Measurements from ENCODE around the gene SRSF8. TPM values are rescaled to one million over a fixed set of nuclear protein-coding genes. Genes with fewer than 3 reads are reported as not detected.

Gene SRSF8
- total RNA-seq, 2 donors from 2014 or later: 40.4 to 46.1 TPM

DNA sequence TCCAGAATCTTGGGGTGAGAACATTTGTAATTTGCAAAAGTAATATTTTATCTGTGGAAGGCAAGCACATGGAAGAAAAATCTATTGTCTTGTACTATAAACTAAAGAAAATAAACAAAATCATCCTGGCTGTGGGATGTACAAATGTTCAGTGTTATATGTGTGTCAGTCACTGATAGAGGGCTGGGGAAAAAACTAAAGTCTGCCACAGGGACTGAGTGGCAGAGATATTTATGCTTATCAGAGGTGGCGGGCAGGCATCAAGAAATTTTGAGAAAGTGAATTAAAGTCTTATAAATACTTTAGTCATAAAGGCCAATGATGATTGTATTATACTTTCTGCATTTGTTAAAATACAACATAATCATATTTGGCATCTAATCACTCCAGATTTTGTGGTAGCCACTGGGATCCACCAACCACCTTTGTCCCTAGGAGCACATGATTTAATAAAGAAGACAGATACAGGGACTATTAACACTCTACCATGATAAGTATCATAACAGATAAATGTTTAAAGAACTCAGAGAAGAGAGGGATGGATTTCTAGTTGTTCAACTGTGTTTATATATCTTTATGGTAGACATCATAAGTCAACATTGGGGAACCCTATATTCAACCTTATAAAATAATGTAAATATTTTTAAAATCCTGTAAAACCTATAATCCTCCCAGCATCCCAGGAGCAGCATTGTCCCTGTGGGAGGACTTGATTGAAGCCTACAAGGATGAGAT, 20.3 kb downstream of the SRSF8 start:
- Histone ChIP-seq H3K27me3 (replicated peaks; ENCODE audit: insufficient read depth) (no peaks in the 10 kb centered on the region), H3K4me1 (replicated peaks) (peaks cover 8% of the 10 kb centered on the region), H3K9me3 (no peaks in the 10 kb centered on the region), H3K4me3 (no peak overlapping the region), H3K36me3 (no peaks in the 10 kb centered on the region), H3K27ac (peak overlapping the region in 1 of 2 donors; percentile 94)
- TF ChIP-seq POLR2A (IDR thresholded peaks at IDR 0.05) (no peak), POLR2AphosphoS5 (IDR thresholded peaks at IDR 0.05) (peak; percentile 48)
- TF ChIP-seq, protein P1, sequence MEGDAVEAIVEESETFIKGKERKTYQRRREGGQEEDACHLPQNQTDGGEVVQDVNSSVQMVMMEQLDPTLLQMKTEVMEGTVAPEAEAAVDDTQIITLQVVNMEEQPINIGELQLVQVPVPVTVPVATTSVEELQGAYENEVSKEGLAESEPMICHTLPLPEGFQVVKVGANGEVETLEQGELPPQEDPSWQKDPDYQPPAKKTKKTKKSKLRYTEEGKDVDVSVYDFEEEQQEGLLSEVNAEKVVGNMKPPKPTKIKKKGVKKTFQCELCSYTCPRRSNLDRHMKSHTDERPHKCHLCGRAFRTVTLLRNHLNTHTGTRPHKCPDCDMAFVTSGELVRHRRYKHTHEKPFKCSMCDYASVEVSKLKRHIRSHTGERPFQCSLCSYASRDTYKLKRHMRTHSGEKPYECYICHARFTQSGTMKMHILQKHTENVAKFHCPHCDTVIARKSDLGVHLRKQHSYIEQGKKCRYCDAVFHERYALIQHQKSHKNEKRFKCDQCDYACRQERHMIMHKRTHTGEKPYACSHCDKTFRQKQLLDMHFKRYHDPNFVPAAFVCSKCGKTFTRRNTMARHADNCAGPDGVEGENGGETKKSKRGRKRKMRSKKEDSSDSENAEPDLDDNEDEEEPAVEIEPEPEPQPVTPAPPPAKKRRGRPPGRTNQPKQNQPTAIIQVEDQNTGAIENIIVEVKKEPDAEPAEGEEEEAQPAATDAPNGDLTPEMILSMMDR (IDR thresholded peaks at IDR 0.05): no peak
- intact Hi-C loops (cut with DNase I): loop anchor here (5.0 kb wide), 1 partner anchor 65 kb away; no protein-coding TSS in a partner anchor
- no peak for DNase-seq (ENCODE audit: low spot score)
- 77% methylated on average over 1 of the region's 1 CpG for WGBS

DNA sequence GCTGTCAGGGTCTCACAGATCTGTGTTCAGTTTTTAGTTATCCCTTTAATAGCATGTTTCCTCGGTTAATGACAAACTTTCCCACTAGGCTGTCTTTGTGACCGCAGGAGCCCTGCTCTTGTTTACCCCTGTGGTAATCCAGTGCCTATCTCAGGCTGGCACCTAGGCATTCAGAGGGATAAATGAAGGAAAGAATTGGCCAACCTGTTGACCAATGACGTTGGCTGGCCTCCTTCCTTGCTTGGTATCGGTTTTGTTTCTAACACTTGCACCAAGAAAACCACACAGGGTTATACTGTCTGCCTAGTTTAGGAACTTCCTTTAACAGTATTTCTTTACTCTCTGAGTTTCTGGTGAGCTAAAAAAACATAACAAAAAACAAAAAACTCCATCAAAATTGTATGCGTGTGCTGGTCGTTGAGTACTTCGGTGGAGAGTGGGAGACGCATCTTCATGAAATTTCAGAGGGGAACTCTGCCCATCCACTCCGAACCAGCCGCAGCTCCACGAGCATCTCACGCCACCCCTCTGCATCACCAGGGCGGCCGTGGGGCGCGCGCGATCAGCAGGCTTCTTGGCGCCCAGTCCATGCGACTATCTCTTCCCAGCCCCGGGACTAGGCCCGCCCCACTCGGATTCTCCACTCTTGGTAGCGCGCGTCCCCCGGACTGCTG, 22.4 kb downstream of the SRSF8 start:
- no peak for TF ChIP-seq POLR2A (IDR thresholded peaks at IDR 0.05)
- TF ChIP-seq, protein P1 (IDR thresholded peaks at IDR 0.05): peak in 1 of 4 experiments; percentile 6
- H3K4me3 ChIP-seq: peak overlapping the region; percentile 92 to 96
- intact Hi-C loops (cut with DNase I): loop anchor here (2.0 to 5.0 kb wide), 2 partner anchors 20 to 63 kb away; no protein-coding TSS in a partner anchor
- H3K27me3 ChIP-seq (replicated peaks; ENCODE audit: insufficient read depth): no peaks in the 10 kb centered on the region
- H3K27ac ChIP-seq: peak overlapping the region; percentile 94 to 95
- WGBS: 9% methylated on average over 27 of the region's 27 CpGs
- H3K9me3 ChIP-seq: no peaks in the 10 kb centered on the region
- no peak for DNase-seq (ENCODE audit: low spot score)
- H3K36me3 ChIP-seq: no peaks in the 10 kb centered on the region
- peaks cover 18% of the 10 kb centered on the region for H3K4me1 ChIP-seq (replicated peaks)

DNA sequence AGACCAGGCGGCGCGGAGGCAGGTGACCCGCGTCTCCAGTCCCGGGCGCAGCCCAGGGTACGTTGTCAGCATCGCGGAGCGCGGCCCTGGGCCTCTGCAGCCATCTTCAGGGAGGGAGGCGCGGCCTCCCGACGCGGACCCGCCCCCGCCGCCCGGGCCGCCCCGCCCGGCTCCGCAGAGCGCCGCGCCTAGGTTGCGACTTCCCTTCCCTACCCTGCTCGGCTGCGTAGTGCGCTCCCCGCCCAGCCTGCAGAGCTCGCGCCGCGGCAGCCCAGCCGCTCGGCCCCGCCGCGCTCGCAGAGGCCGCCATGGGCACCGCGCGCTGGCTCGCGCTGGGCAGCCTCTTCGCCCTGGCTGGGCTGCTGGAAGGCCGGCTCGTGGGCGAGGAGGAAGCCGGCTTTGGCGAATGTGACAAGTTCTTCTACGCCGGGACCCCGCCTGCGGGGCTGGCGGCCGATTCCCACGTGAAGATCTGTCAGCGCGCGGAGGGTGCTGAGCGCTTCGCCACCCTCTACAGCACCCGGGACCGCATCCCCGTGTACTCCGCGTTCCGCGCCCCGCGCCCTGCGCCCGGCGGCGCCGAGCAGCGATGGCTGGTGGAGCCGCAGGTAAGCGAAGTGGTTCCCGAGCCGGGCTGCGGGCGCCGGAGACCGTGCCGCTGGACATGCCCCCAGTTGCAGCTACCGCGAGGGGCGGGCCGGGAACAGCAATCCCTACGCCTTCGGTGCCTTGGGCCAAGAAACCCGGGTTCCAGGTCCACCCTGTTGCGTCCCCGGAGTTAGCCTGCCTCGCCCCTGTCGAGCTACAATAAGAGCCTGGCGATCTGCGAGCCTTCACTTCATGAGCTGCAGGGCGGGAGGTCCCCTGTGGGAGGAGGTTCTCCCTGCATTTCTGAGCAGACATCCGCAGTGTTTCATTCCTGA, 23.2 kb downstream of the SRSF8 start, which contains the start of gene ENDOD1:
ENDOD1 (plus strand) TSS at position 227 of the 923 bp plus-strand sequence; CDS start at position 309, 82 bp downstream.
- Histone ChIP-seq H3K27me3 (replicated peaks; ENCODE audit: insufficient read depth) (no peaks in the 10 kb centered on the region), H3K36me3 (no peaks in the 10 kb centered on the region), H3K4me3 (peak within 1 kb of the TSS; percentile 92 to 96), H3K9me3 (no peaks in the 10 kb centered on the region), H3K4me1 (replicated peaks) (peaks cover 18% of the 10 kb centered on the region), H3K27ac (peak within 1 kb of the TSS; percentile 94 to 95)
- TF ChIP-seq POLR2AphosphoS5 (IDR thresholded peaks at IDR 0.05) (peak; percentile 48), POLR2A (IDR thresholded peaks at IDR 0.05) (peak; percentile 81)
- TF ChIP-seq, protein P1 (IDR thresholded peaks at IDR 0.05): peak in 2 of 4 experiments; percentile 18 to 30
- intact Hi-C loops (cut with DNase I): loop anchor here (2.0 to 5.0 kb wide), 2 partner anchors 21 to 62 kb away; no protein-coding TSS in a partner anchor
- DNase-seq (ENCODE audit: low spot score): peak; percentile 80
- under 1% methylated on average over 81 of the region's 106 CpGs for WGBS

DNA sequence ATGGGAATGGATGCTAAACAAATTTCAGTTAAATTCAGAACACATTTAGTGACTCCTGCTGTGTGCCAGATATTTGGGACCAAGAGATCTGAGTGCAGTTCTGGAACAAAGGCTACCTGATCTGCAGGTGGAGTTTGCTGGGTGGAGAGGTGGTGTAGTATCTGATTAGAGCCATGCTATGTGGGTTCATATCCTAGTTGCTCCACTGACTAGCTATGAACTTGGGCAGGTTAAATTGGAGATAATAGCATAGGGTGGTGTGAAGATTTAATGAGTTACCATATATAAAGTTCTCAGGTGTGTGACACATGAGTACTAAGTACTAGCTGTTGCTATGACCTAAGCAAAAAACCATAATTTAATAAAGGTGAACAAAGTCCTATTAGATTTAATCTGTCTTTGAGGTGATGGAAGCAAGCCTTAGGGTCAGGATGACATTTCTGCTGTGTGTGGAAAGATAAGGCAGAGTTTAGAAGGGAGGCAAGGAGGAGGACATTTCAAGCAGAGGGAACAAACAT, 25.0 kb downstream of the SRSF8 start:
- Histone ChIP-seq H3K36me3 (no peaks in the 10 kb centered on the region), H3K27ac (no peak overlapping the region), H3K9me3 (no peaks in the 10 kb centered on the region), H3K4me1 (replicated peaks) (peaks cover 18% of the 10 kb centered on the region), H3K4me3 (no peak overlapping the region), H3K27me3 (replicated peaks; ENCODE audit: insufficient read depth) (no peaks in the 10 kb centered on the region)
- no peak for TF ChIP-seq POLR2AphosphoS5 (IDR thresholded peaks at IDR 0.05)
- no peak for TF ChIP-seq POLR2A (IDR thresholded peaks at IDR 0.05)
- TF ChIP-seq, protein P1 (IDR thresholded peaks at IDR 0.05): no peak
- DNase-seq (ENCODE audit: low spot score): no peak
- intact Hi-C loops (cut with DNase I): no loop called here

Measured in prostate gland (tissue), 2 donors.